Coronary artery (tissue), 2 donors: Measurements from ENCODE around the gene NBAS.
"Not testable (repeated sequence)": the region's sequence is repeated elsewhere in the genome, so short reads cannot be mapped to it uniquely, and the experiment has no call there.

Source experiments
- DNase-seq: peaks from one replicate; pipeline ENCODE4 v3.0.0-alpha.2; 2017; ENCODE audit warnings: low spot score
- H3K27ac ChIP-seq, 2 donors: fragments of 200-600 bp; sonication (generic); one replicate each; pipeline ENCODE4 v1.5.1; 2016 to 2019
- H3K4me3 ChIP-seq: fragments of 200-600 bp; sonication (generic); 2 replicates; pipeline ENCODE4 v1.5.1; 2016; ENCODE audit warnings: mild to moderate bottlenecking, moderate library complexity
- TF ChIP-seq, protein P1 (sequence below): fragments of 200-600 bp; sonication (generic); IDR thresholded peaks from one replicate; pipeline ENCODE4 v1.5.1; 2019; ENCODE audit warnings: antibody characterized with exemption

NBAS gene

GRCh38 chr2:15410884-15411283, 150.2 kb downstream of the NBAS start:
- no peak for DNase-seq
- Histone ChIP-seq H3K4me3 (no peak overlapping the region), H3K27ac (no peak overlapping the region)
- TF ChIP-seq, protein P1, sequence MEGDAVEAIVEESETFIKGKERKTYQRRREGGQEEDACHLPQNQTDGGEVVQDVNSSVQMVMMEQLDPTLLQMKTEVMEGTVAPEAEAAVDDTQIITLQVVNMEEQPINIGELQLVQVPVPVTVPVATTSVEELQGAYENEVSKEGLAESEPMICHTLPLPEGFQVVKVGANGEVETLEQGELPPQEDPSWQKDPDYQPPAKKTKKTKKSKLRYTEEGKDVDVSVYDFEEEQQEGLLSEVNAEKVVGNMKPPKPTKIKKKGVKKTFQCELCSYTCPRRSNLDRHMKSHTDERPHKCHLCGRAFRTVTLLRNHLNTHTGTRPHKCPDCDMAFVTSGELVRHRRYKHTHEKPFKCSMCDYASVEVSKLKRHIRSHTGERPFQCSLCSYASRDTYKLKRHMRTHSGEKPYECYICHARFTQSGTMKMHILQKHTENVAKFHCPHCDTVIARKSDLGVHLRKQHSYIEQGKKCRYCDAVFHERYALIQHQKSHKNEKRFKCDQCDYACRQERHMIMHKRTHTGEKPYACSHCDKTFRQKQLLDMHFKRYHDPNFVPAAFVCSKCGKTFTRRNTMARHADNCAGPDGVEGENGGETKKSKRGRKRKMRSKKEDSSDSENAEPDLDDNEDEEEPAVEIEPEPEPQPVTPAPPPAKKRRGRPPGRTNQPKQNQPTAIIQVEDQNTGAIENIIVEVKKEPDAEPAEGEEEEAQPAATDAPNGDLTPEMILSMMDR: no peak

DNA sequence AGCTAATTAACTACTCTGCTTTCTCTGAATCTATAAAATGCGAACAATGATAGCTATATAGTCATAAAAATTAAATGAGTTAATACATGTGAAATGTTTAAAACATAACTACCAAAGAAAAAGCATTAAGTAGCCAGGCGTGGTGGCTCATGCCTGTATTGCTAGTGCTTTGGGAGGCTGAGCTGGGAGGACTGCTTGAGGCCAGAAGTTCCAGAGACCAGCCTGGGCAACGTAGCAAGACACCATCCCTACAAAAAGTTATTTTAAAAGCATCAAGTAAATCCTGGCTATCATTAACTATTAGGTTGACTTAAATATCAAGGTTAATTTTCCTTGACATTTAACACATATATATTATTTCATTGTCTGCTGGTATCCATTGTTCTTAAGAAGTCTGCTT, 152.4 kb downstream of the NBAS start:
- Histone ChIP-seq H3K27ac (no peak overlapping the region), H3K4me3 (no peak overlapping the region)
- no peak for DNase-seq
- TF ChIP-seq, protein P1: no peak

GRCh38 chr2:15407666-15408065, 153.5 kb downstream of the NBAS start:
- TF ChIP-seq, protein P1: no peak
- no peak for DNase-seq
- H3K4me3 ChIP-seq: no peak overlapping the region
- no peak overlapping the region for H3K27ac ChIP-seq

DNA sequence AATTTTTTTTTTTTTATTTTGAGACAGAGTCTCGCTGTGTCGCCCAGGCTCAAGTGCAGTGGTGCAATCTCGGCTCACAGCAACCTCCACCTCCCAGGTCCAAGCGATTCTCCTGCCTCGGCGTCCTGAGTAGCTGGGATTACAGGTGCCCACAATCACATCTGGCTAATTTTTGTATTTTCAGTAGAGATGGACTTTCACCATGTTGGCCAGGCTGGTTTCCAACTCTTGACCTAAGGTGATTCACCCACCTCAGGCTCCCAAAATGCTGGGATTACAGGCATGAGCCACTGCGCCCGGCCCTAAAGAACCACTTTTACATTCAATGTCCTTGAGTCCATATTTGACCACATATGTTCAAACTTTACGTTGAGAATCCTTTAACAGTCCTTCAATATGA, 156.6 kb downstream of the NBAS start:
- H3K4me3 ChIP-seq, H3K27ac ChIP-seq, DNase-seq: not testable (repeated sequence)

DNA sequence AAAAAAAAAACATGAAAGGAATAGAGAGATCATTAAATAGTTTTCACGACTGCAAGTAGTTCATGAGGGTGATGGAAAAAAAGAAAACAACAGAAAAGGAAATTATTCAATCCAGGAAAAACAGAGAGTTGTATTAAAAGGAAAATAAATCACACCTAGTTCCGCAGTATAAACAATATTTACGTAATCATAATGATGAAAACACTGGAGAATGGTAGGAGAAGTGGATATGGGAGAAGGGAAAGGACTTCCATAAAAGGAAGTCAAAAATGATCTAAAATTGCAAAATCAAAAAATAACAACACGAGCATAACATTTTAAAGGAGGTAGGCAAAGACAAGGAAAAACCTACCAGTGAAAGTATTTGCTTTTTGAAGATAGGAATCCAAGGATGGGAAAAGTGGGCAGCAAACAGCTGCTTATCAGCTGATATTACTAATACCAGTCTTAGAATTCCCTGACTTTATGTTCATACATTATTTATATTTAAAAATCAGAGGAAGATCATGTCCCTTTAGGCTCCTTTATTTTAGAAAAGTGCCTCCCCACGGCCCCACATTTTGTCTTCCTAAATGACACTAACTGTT, 160.8 kb downstream of the NBAS start:
- Histone ChIP-seq H3K27ac (no peak overlapping the region), H3K4me3 (no peak overlapping the region)
- TF ChIP-seq, protein P1: no peak
- no peak for DNase-seq

DNA sequence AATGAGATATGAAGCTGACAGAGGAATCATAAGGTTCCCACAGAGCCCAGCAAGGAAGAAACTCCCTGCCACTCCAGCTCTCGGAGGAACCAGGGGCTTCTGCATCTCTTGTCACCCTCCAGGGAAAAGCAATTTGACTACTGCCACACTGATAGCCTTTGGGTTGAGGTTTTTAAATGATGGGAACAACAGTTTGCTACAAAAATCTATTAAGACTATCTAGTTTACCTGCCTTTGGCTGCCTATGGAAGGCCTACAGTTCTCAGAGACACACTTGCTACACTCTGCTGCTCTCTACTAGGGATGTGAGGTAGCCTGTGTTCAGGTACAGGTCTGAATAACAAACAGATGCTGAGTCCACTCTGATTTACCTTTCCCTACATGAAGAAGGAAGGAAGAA, 161.9 kb downstream of the NBAS start:
- DNase-seq: no peak
- no peak overlapping the region for H3K27ac ChIP-seq
- TF ChIP-seq, protein P1: no peak

DNA sequence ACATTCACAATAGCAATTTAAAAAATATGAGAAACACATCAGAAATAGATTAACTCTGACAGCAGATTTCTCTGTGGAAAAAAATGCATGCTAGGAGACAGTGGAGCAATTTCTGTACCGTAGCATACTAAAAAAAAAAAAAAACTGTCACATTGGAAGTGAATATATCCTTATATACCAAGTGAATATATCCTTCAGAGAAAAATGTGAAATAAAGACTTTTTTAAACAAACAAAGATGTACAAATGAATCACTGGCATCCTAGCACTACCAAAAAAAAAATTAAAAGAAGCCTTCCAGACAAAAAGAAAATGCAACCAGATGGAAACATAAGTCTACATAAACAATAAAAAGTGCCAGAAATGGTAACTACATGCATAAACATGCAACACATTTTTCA, 169.4 kb downstream of the NBAS start:
- no peak overlapping the region for H3K4me3 ChIP-seq
- no peak overlapping the region for H3K27ac ChIP-seq
- TF ChIP-seq, protein P1: no peak
- DNase-seq: no peak

More for the DNA sequence above, 161.9 kb downstream of the NBAS start:
- H3K4me3 ChIP-seq: no peak overlapping the region

DNA sequence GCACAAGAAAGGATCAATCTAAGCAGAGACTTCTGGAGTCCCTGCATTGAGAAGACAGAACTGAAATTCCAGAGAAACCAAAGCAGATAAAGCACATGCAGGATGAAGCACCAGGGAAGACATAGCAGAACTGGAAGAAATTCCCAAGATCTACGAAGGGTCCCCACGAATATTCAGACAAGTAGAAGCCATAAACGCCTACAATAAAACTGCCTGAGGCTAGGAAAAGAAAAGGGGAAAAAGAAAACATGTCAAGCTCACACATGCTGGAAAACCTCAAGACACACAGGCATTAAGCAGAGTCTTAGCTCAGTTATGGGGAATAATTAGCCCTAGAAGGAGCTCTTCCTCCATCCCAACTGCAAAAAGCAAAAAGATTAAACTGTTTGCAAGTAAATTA, 171.2 kb downstream of the NBAS start:
- Histone ChIP-seq H3K4me3 (no peak overlapping the region), H3K27ac (no peak overlapping the region)
- no peak for DNase-seq
- TF ChIP-seq, protein P1: no peak
